ENCODE results near the gene AMBP.

AMBP gene

GRCh38 chr9:114025196-114025753, 52.8 kb downstream of the AMBP start:
- Histone ChIP-seq H3K4me3 (IDR thresholded peaks at IDR 0.05; ENCODE audit: insufficient read depth, low read depth, low read length) (no peak overlapping the region), H4K20me1 (ENCODE audit: insufficient read depth) (no peaks in the 10 kb centered on the region), H2AFZ (ENCODE audit: low read depth) (no peak overlapping the region), H3K27ac (no peak overlapping the region), H3K9ac (no peak overlapping the region), H3K79me2 (ENCODE audit: insufficient read depth, low read depth) (no peaks in the 10 kb centered on the region), H3K36me3 (ENCODE audit: insufficient read depth) (no peaks in the 10 kb centered on the region), H3K27me3 (ENCODE audit: insufficient read depth, low read depth) (no peaks in the 10 kb centered on the region), H3K4me2 (no peak overlapping the region), H3K4me1 (ENCODE audit: low read depth, poor library complexity, severe bottlenecking) (no peaks in the 10 kb centered on the region)
- TF ChIP-seq CTCF (conservative IDR thresholded peaks at IDR 0.05; ENCODE audit: low read depth, low read length), result no peak

GRCh38 chr9:114023961-114024360, 54.1 kb downstream of the AMBP start:
- Histone ChIP-seq H2AFZ (ENCODE audit: low read depth) (no peak overlapping the region), H3K4me3 (IDR thresholded peaks at IDR 0.05; ENCODE audit: insufficient read depth, low read depth, low read length) (no peak overlapping the region), H3K36me3 (ENCODE audit: insufficient read depth) (no peaks in the 10 kb centered on the region), H3K79me2 (ENCODE audit: insufficient read depth, low read depth) (no peaks in the 10 kb centered on the region), H3K27ac (no peak overlapping the region), H3K4me2 (no peak overlapping the region), H3K4me1 (ENCODE audit: low read depth, poor library complexity, severe bottlenecking) (no peaks in the 10 kb centered on the region), H3K9ac (no peak overlapping the region), H4K20me1 (ENCODE audit: insufficient read depth) (no peaks in the 10 kb centered on the region), H3K27me3 (ENCODE audit: insufficient read depth, low read depth) (no peaks in the 10 kb centered on the region)
- TF ChIP-seq CTCF (conservative IDR thresholded peaks at IDR 0.05; ENCODE audit: low read depth, low read length), result no peak

- no peaks in the 10 kb centered on the region for H3K79me2 ChIP-seq (ENCODE audit: insufficient read depth, low read depth)
- H3K4me3 ChIP-seq (IDR thresholded peaks at IDR 0.05; ENCODE audit: insufficient read depth, low read depth, low read length), result no peak overlapping the region
- H3K4me2 ChIP-seq, result no peak overlapping the region
- H3K4me1 ChIP-seq (ENCODE audit: low read depth, poor library complexity, severe bottlenecking), result no peaks in the 10 kb centered on the region
- H2AFZ ChIP-seq (ENCODE audit: low read depth), result no peak overlapping the region
- no peaks in the 10 kb centered on the region for H3K36me3 ChIP-seq (ENCODE audit: insufficient read depth)
- no peak overlapping the region for H3K27ac ChIP-seq
- H3K27me3 ChIP-seq (ENCODE audit: insufficient read depth, low read depth), result no peaks in the 10 kb centered on the region
- TF ChIP-seq CTCF (conservative IDR thresholded peaks at IDR 0.05; ENCODE audit: low read depth, low read length), result no peak
- no peaks in the 10 kb centered on the region for H4K20me1 ChIP-seq (ENCODE audit: insufficient read depth)
- no peak overlapping the region for H3K9ac ChIP-seq
Observed at GRCh38 chr9:114021578-114021977, 56.5 kb downstream of the AMBP start.

- no peak overlapping the region for H2AFZ ChIP-seq (ENCODE audit: low read depth)
- no peak for TF ChIP-seq CTCF (conservative IDR thresholded peaks at IDR 0.05; ENCODE audit: low read depth, low read length)
- H3K4me1 ChIP-seq (ENCODE audit: low read depth, poor library complexity, severe bottlenecking), result no peaks in the 10 kb centered on the region
- H3K27me3 ChIP-seq (ENCODE audit: insufficient read depth, low read depth), result no peaks in the 10 kb centered on the region
- H4K20me1 ChIP-seq (ENCODE audit: insufficient read depth), result no peaks in the 10 kb centered on the region
- H3K4me3 ChIP-seq (IDR thresholded peaks at IDR 0.05; ENCODE audit: insufficient read depth, low read depth, low read length), result no peak overlapping the region
- no peak overlapping the region for H3K27ac ChIP-seq
- no peaks in the 10 kb centered on the region for H3K79me2 ChIP-seq (ENCODE audit: insufficient read depth, low read depth)
- H3K36me3 ChIP-seq (ENCODE audit: insufficient read depth), result no peaks in the 10 kb centered on the region
- no peak overlapping the region for H3K4me2 ChIP-seq
- H3K9ac ChIP-seq, result no peak overlapping the region
Observed at GRCh38 chr9:114017741-114018715, 60.1 kb downstream of the AMBP start.

Measured in KMS-11 (cell line).